NCI-H2081 treated with DMSO at 0.1 percent for 48 hours (cell line): ENCODE data around the gene MYOG.

Experiments used
- DNase-seq: peaks from one replicate; lab custom pipeline; 2025; lab: John Stamatoyannopoulos, UW

Gene MYOG

DNA sequence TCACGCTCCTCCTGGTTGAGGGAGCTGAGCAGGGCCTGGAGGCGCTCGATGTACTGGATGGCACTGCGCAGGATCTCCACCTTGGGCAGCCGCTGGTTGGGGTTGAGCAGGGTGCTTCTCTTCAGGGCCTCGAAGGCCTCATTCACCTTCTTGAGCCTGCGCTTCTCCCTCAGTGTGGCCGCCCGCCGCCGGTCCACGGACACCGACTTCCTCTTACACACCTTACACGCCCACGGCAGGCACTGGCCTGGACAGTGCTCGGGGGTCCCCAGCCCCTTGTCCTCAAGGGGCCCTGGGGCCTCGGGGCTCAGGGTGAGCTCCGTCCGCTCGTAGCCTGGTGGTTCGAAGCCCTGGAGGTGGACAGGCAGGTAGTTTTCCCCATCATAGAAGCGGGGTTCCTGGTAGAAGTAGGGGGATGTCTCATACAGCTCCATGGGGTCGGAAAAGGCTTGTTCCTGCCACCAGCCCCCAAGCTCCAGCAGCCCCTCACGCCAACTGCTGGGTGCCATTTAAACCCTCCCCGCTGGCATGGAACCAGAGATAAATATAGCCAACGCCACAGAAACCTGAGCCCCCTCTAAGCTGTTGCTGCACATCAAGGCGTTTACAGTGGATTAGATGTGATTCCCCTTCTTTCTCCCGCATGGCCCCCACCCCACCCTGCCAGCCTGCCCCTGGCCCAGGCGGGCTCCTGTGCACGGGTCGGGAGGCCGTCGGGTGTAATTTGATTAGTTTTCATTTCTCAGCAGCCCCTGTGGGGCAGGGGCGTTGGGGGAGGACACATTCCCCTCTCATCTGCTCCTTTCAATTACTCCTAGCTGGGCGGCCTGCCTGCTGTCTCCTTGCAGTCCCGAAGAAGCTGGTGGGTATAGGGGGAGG lies at the start of gene MYOG:
TSS of gene MYOG (minus strand) at position 485 of the 879 bp plus-strand sequence. CDS start at position 434, 51 bp downstream.
- DNase-seq = no peak

DNA sequence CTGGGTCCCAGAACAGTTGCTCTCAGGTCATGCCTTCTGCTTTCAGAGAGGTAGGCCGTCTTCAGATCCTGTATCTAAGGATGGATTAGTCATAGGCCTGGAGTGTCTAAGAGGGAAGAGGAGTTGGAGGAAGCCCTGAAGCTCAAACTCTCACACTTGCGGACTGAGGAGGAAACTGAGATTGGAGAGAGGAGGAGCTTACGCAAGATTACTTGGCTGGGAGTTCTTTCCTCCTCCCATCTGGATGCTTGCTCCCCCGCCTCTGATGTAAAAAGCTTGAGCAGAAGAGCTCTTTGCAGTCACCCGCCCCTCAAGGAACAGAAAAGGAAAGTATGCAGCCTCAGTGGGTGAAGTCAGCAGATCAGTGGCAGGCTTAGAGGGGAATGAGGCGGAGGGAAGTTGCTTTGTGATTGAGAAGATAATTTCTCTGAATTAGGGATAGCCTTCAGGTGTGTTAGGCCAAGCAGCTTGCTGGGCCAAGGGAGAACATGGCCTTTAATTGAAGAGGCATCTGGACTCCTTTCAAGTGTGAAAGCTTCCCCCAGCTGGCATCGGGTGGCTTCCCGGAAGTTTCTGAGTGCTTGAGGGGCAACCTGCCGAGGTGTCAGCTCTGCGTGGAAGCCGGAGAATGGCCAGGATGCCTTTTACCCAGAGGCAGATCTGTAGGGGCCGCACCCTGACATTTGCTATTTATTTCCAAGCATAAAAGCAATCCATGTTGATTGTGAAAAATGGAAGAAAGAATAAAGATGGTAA lies 48.3 kb upstream of the MYOG start:
- no peak for DNase-seq

DNA sequence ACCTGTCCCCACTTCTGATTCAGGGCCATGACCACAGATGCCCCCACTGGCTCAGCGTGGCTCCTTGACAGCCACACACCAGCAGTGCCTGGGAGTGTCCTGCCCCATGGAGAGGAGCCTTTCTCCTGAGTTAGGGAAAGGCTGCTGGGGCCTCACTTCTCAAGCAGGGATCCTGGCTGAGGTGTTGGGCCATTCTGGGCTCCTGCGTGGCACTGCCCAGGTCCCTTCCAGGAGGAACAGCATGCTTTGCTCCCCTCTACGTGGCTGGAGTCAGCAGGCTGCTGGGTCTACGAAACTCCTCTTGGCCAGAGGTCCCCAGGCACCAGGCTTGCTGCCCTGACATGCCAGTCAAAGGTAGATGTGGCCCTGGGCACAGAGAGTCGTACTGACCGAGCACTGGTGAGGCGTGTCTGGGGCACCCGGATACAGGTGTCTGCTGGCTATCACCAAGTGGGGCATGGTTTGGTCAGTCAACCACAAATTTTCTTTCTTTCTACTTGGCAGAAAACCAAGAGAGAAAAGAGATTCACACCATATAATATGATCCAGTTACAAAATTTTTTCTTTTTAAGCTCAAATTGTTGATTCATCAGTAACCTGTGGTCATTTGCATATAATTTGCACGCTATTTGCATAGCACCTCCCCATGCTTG lies 45.9 kb upstream of the MYOG start:
- DNase-seq = no peak

DNA sequence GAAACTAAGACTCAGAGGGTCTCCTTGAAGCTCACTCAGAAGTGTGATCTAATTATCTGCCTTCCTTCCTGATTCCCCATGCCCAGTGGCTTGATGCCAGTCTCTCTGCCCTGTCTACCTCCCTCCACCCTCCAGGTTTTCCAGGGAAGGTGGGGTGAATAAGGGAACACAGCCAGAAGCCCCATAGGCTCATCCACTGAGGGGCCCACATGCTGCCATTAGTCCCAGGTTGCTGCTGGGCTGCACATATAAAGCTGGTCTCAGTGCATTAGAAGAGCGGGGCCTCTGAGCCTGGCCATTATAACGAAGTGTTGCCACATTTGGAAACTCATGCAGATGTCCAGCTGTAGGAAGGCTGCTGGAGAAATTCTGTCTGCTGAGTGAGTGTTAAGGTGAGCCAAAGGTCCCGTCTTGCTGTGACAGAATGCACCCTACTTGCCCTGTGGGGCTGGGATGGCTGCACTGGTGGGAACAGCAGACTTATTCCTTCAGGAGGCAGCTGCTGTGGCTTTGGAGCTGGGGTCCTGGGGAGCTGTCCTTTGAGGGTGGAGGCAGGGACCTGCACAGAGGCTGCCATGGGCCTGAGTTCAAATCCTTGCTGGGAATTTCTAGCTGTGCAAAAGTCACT lies 44.7 kb upstream of the MYOG start:
- no peak for DNase-seq

DNA sequence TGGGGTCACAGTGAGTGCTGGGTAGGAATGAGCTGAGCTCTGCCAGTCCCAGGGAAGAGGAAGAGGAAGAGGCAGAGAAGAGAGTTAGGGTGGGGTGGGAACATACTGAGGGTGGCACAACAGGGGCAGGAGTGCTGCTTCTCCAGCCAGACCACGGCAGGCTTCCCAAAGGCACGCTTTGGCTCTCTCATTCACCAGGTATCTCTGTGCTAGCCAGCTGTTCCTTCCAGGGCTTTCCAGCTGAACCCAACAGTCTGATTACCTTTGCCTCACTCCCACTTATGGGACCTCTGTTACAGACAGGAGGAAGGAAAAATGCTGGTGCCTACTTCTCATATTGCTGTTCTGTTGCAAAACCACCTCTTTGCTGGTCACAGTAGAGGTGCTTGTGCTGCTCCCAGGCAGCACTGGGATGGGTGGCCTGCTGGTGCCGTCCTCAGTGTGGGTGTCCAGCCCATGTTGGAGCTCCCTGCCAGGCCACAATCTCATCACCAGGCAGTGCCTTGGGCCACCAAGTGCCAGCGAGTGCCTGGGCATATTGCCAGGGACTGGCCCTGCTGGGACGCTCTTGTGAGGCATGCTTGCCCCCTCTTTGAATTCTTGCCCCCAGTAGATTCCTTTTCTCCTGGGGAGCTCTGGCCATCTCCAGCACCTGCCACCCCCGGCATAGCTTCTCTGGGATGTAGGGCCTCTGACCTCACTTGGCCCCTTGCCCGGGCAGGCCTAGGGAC lies 43.9 kb upstream of the MYOG start:
- no peak for DNase-seq

DNA sequence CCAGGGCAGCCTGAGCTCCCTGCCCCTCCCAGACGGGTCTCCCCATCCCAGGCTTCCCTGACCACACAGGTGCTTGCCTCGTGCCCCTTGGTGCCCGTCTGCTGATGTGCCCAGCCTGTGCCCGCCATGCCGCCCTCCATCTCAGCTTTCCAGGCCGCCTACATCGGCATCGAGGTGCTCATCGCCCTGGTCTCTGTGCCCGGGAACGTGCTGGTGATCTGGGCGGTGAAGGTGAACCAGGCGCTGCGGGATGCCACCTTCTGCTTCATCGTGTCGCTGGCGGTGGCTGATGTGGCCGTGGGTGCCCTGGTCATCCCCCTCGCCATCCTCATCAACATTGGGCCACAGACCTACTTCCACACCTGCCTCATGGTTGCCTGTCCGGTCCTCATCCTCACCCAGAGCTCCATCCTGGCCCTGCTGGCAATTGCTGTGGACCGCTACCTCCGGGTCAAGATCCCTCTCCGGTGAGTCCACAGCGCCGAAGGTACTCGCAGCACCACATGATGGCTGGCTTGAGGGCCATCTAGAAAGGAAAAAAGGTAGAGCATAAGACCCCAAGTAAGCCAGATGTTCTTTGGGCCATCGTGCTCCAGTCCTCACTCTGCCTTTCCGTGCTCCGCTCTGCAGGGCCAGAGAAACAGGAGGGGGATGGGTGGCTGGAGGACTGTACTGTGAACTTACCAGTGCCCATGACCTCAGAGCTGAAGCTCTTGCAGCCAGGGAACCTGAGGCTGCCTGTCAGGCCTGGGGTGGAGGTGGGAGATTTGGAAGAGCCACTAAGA lies 43.1 kb upstream of the MYOG start:
- DNase-seq = no peak

GRCh38 chr1:203128431-203128715 lies 42.6 kb upstream of the MYOG start:
- no peak for DNase-seq

DNA sequence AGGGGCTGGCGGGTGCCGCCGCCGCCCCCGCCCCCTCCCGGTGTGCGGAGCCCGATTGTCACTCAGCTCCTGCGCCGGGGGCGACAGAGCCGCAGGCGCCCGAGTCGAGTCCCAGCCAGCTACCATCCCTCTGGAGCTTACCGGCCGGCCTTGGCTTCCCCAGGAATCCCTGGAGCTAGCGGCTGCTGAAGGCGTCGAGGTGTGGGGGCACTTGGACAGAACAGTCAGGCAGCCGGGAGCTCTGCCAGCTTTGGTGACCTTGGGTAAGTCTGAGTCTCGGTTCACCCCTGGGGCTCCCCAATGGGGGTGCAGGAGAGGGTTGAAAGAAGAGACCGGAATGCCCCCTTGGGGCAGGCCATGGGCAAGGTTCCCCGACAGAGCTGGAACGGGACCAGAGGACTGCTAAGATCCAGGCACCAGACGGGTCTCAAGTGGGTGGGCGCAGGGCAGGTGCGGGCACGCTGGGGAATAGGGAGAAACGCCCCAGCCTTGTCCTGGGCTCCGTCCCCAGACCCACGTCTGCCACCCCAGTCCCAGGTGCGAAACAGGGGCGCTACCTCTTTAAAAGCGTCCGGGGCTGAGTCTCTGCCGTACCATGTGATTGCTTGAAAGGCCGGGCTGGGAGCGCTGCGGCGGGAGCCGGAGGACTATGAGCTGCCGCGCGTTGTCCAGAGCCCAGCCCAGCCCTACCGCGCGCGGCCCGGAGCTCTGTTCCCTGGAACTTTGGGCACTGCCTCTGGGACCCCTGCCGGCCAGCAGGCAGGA lies 42.0 kb upstream of the MYOG start, which contains the start of gene ADORA1:
TSS of gene ADORA1 (plus strand) at position 61 of the 765 bp plus-strand sequence. CDS start 1,116 bp downstream, outside the sequence.
- no peak for DNase-seq

- DNase-seq = no peak
Observed at GRCh38 chr1:203126866-203127665, 41.3 kb upstream of the MYOG start.

GRCh38 chr1:203126151-203126865 lies 40.5 kb upstream of the MYOG start:
- DNase-seq = no peak

DNA sequence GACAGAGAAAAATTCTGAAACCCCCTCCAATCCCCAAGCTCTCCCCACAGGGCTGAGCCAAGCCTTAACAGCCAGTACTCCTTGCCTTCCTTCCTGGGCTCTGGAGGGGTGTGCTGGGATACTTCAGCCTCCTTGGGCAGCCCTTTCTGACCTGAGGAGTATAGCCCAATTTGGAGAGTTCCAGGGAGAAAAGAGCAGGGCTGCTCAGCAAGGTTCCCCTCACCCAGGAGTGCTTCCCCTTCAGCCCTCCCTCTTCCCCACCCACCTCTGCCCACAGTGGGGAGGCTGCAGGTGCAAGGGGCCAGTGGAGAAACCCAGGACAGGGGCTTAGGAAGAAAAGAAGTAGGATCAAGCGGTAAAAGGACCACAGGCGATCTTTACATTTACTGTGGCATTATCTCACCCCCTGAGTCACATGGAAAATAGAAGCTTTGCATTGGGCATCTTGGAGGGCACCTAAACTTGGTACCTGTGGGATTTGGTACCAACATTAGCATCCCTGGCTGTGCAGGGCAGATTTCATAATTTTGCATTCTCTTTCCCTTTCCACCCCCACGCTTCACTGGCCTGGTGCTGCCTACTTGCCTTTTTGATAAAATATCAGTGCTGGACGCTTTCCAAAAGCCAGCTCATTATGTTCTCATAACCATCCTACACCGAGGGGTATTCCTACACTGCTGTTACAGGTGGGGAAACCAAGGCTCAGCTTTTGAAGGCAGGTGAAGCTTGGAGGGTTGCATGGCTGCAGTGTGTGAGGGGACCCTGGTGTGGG lies 38.9 kb upstream of the MYOG start:
- no peak for DNase-seq

DNA sequence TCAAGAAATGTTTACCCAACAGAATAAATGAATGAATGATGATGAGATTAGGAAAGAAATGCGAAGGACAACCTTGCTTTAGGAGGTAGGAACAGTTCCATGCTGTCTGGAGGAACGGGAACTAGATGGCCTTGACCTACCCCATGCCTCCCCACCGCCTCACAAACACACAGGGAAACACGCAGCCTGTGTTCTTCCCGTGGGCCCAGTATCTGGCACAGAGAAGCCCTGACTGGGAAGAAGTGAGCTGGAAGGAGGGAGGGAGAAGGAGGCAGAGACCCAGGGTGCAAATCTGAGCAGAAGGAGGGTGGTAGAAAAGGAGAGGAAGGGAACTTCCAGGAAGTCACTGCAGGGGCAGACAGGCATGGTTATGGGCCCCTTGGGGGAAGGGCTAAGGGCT lies 38.2 kb upstream of the MYOG start:
- DNase-seq = no peak

DNA sequence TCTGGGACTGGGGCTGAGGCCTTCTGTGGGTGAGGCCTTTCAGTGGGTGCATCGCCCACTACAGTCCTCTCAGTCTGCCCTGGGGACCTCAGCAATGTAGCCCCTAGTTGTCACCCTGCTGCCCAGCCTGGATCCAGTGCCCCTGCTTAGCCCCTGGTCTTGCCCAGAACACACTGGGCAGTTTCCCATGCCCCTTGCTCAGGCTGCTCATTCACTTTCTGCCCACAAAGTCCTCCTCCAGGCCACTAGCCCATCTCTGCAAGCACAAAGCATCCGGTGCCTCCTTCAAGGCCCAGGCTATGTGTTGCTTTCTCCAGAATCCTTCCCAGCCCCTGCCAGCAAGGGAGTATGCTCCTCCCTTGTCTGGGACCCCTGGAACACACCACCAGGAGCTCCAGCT lies 36.3 kb upstream of the MYOG start:
- no peak for DNase-seq

GRCh38 chr1:203121186-203122015 lies 35.6 kb upstream of the MYOG start:
- no peak for DNase-seq

DNA sequence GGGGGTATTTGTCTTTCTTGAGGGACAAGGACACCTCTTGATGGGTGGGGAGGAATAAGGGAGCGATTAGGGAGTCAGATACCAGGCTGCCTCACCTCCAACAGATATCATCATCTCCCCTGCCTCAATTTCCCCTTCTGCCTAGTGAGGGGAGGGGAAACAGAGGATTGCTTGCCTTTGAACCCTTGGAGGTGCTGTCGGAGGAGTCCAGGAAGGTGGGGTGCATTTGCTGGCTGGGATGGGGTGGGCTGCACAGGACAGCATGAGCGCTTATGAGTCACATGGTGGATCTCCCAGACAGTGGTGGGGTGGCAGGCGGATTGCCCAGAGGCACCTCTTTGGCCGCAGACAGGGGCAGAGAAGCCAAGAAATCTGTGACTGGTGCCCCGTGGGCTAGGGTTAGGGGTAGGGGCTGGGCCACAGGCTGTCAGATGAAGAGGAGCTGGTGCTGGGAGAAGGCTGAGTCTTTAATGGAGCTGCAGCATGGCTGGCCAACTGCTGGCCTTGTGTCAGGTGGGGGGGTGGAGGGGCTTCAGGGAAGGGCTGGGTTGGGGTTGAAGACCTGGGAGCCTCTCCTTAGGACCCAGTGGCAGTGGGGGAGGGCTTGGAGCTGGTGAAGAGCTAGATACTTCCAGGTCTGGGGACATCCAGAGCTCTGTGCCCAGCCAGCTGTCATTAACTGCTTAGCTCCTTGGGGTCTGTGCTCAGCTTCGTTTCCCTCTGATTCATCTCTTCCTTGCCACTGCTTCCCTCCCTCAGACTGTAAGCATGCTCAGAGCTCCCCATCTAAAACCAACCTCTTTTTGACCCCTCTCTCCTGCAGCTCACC lies 34.7 kb upstream of the MYOG start:
- DNase-seq = no peak
